Measurements from ENCODE around the gene KCNE4. TPM values are rescaled to one million over a fixed set of nuclear protein-coding genes. Genes with fewer than 3 reads are reported as not detected.

The KCNE4 gene
- total RNA-seq, 2 donors from 2014 or later: 1.0 to 4.1 TPM

GRCh38 chr2:223020971-223021675, 30.9 kb upstream of the KCNE4 start:
- H3K27me3 ChIP-seq (replicated peaks; ENCODE audit: insufficient read depth): no peaks in the 10 kb centered on the region
- DNase-seq (ENCODE audit: low spot score): no peak
- intact Hi-C loops (cut with DNase I): no loop called here
- 90% methylated on average over 7 of the region's 7 CpGs for WGBS
- TF ChIP-seq POLR2AphosphoS5 (IDR thresholded peaks at IDR 0.05) (no peak), POLR2A (IDR thresholded peaks at IDR 0.05) (no peak), CTCF (IDR thresholded peaks at IDR 0.05) (no peak)
- no peaks in the 10 kb centered on the region for H3K4me1 ChIP-seq (replicated peaks)
- H3K4me3 ChIP-seq: no peak overlapping the region
- no peak overlapping the region for H3K27ac ChIP-seq
- no peaks in the 10 kb centered on the region for H3K36me3 ChIP-seq
- no peaks in the 10 kb centered on the region for H3K9me3 ChIP-seq

- intact Hi-C loops (cut with DNase I): no loop called here
- Histone ChIP-seq H3K9me3 (no peaks in the 10 kb centered on the region), H3K27ac (no peak overlapping the region), H3K4me3 (no peak overlapping the region), H3K36me3 (no peaks in the 10 kb centered on the region), H3K4me1 (replicated peaks) (no peaks in the 10 kb centered on the region), H3K27me3 (replicated peaks; ENCODE audit: insufficient read depth) (no peaks in the 10 kb centered on the region)
- DNase-seq (ENCODE audit: low spot score): no peak
- TF ChIP-seq POLR2A (IDR thresholded peaks at IDR 0.05): no peak
- no peak for TF ChIP-seq CTCF (IDR thresholded peaks at IDR 0.05)
- no peak for TF ChIP-seq POLR2AphosphoS5 (IDR thresholded peaks at IDR 0.05)
- WGBS: 34% methylated on average over 5 of the region's 5 CpGs
These were observed 25.5 kb upstream of the KCNE4 start for GRCh38 chr2:223026357-223027110.

GRCh38 chr2:223027442-223027841, 24.5 kb upstream of the KCNE4 start:
- Histone ChIP-seq H3K4me1 (replicated peaks) (no peaks in the 10 kb centered on the region), H3K9me3 (no peaks in the 10 kb centered on the region), H3K27ac (no peak overlapping the region), H3K36me3 (no peaks in the 10 kb centered on the region), H3K4me3 (no peak overlapping the region), H3K27me3 (replicated peaks; ENCODE audit: insufficient read depth) (no peaks in the 10 kb centered on the region)
- intact Hi-C loops (cut with DNase I): no loop called here
- 95% methylated on average over 2 of the region's 2 CpGs for WGBS
- no peak for DNase-seq (ENCODE audit: low spot score)
- TF ChIP-seq POLR2AphosphoS5 (IDR thresholded peaks at IDR 0.05) (no peak), CTCF (IDR thresholded peaks at IDR 0.05) (no peak), POLR2A (IDR thresholded peaks at IDR 0.05) (no peak)

- H3K36me3 ChIP-seq: no peaks in the 10 kb centered on the region
- no peak overlapping the region for H3K4me3 ChIP-seq
- no peaks in the 10 kb centered on the region for H3K4me1 ChIP-seq (replicated peaks)
- H3K27me3 ChIP-seq (replicated peaks; ENCODE audit: insufficient read depth): no peaks in the 10 kb centered on the region
- no peak for TF ChIP-seq POLR2A (IDR thresholded peaks at IDR 0.05)
- TF ChIP-seq POLR2AphosphoS5 (IDR thresholded peaks at IDR 0.05): no peak
- TF ChIP-seq CTCF (IDR thresholded peaks at IDR 0.05): no peak
- intact Hi-C loops (cut with DNase I): no loop called here
- DNase-seq (ENCODE audit: low spot score): no peak
- 59% methylated on average over 3 of the region's 3 CpGs for WGBS
- no peak overlapping the region for H3K27ac ChIP-seq
- no peaks in the 10 kb centered on the region for H3K9me3 ChIP-seq
These were observed 22.7 kb upstream of the KCNE4 start for GRCh38 chr2:223029287-223029686.

Data from prostate gland (tissue), 2 donors.